Middle frontal gyrus (tissue), 1 donor: ENCODE results near the gene HSD17B3.
A peak's percentile ranks its signal among the peaks of the same experiment; 100 is the strongest.
"Not testable (repeated sequence)": the region's sequence is repeated elsewhere in the genome, so short reads cannot be mapped to it uniquely, and the experiment has no call there.

Source experiments
- DNase-seq: peaks from one replicate; pipeline ENCODE4 v3.0.0-alpha.2; 2015; ENCODE audit warnings: low spot score; ENCODE audit errors: extremely low spot score

Gene HSD17B3

GRCh38 chr9:96236854-96237550 lies 65.0 kb downstream of the HSD17B3 start:
- no peak for DNase-seq

- not testable (repeated sequence) for DNase-seq
Measured at GRCh38 chr9:96236337-96236736, 65.6 kb downstream of the HSD17B3 start.

- peak; percentile 25 for DNase-seq
Measured at GRCh38 chr9:96232539-96233241, 69.3 kb downstream of the HSD17B3 start.

GRCh38 chr9:96232164-96232538 lies 69.8 kb downstream of the HSD17B3 start:
- no peak for DNase-seq

DNA sequence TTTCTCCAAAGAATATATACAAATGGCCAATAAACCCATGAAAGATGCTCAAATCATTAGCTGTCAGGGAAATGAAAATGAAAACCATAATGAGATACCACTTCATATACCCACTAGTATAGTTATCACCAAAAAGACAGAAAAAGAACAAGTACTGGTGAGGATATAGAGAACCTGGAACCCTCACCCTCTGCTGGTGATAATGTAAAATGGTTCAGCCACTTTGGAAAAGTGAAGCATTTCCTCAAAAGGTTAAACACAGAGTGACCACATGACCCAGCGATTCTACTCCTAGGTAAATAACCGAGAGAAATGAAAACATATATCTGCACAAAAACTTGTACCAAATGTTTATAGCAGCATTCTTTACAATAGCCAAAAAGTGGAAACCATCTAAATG lies 72.0 kb downstream of the HSD17B3 start:
- DNase-seq = no peak

DNA sequence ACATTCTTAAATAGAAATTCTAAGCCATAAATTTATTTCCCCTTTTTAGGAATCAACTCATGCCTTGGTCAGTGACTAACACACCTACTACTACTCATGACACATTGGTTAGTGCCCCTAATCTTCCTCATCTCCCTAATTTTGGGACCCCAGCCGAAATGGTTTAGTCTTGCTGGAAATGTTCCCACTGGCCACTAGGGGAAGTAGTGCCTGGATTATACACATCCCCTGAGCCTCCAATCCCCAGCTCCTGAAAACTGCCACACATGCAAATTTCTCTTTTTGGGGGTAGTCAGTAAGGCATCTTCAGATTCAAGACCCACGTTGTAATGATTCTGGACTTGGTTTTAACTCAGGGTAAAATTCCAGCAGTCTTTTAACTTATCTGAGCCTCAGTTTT lies 79.8 kb downstream of the HSD17B3 start:
- no peak for DNase-seq

- DNase-seq = no peak
Measured at GRCh38 chr9:96219900-96220257, 82.1 kb downstream of the HSD17B3 start.

GRCh38 chr9:96219026-96219899 lies 82.7 kb downstream of the HSD17B3 start:
- DNase-seq = peak; percentile 13

DNA sequence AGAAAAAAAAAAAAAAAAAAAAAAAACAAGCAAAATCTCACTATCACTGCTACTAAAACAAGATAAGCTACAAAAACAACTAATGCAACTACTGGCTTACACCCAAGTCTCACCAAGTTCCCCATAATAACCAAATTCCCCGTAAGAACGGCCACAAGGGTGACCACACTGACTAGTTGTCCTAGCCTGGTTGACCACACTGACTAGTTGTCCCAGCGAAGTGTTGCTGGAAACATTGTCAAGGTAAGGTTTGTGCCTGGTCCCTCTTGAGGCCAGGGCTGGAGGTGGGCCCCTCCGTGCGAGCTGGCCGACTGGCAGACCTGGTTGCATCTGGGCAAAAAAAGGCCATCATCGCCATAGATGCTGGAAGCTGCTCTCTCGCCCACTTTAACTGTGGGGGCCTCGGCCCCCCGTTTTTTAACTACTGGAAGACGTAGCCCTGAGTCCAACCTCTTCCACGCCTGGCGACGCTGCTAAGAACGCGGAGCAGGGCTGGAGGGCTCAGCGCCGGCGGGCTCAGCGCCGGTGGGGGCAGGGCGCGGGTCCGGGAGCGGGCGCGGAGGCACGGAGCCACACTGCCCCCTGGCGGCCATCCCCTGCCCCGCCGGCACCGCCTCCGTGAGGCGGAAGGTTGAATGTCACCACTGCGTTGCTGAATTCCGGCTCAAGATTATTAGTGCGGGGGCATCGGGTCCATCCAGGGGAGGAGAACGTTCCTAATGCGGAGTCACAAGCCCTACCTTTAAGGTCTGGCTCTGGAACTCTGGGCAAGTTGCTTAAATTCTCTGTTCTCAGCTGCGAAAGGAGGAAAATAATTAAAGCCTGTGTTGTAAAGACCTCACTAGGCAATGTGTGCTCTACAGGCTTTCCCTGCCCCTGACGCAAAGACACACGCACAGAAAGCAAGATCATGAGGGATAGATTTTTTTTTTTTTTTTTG lies 84.0 kb downstream of the HSD17B3 start:
- DNase-seq = peak; percentile 56

GRCh38 chr9:96217294-96217707 lies 84.7 kb downstream of the HSD17B3 start:
- DNase-seq = no peak

- DNase-seq = no peak
Measured at GRCh38 chr9:96216583-96216982, 85.4 kb downstream of the HSD17B3 start.

- no peak for DNase-seq
Measured at GRCh38 chr9:96215841-96216240, 86.1 kb downstream of the HSD17B3 start.

DNA sequence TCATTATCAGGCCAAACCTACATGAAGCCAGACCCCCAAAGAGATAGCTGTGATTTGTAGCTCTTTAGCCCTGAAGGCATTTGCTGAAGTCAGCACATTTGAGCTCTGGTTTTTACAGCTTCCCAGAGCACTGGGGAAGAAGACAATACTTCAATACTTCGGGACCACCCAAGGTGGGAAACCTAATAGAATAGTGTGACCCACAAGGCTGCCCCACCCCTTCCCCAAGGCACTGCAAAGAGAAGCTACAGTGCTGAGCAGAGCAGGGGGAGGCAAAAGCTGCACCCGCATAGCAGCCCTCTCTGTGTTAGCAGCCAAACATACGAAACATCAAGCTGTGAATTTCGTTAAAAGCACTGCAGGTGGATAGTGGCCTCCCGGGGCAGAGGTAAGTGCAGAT lies 87.3 kb downstream of the HSD17B3 start:
- no peak for DNase-seq

DNA sequence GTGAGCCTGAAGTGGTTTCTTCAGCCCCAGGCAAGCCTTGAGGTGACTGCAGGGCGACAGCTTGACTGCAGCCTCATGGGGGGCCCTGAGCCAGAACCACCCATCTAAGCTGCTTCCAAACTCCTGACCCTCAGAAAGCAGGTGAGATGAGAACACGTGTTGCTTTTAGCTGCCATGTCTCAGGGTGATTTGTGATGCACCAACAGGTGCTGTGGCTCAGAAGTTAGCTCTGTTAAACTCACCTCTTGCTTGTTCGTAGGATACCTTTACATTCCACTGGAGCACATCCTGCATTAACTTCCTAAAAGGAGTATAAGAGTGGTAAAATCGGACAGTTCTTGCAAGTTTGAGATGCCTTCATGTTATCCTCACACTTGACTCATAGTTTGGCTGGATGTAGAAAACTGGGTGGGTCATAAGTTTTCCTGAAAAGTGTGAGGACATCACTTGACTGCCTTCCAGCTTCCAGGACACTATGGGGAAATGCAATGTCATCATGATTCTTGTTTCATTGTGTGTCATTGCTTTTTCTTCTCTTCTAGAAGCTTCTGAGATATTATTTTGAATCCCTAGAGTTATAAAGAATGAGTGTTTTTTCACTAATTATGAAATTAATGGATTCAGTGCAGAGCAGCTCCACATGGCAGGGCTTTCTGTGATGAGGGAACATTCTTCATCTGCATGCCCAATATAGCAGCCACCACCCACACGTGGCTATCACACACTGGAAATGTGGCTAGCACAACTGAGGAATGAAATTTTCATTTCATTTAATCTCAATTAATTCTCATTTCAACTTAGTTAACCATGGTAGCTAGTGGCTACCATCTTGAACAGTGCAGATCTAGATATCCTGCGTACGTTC lies 92.3 kb downstream of the HSD17B3 start:
- DNase-seq = no peak

GRCh38 chr9:96206156-96206751 lies 95.7 kb downstream of the HSD17B3 start:
- DNase-seq = no peak

DNA sequence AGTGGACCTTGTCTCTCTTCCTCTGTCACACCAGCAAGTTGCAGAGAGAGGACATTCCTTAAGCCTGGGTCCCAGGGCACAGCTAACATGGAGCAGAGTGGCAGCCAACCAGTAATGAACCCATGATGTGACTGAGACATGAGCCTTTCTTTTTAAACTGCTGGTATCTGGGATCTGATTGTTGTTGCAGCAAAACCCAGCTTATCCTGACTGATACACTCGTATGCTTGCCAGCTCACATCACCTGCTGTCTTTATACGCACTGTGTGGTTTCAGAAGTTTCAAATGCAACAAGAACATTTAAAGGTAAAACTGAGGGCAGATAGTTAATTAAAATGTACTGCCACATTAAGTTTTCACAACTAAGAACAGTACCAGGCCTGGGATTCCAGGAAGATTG lies 97.1 kb downstream of the HSD17B3 start:
- DNase-seq = no peak

DNA sequence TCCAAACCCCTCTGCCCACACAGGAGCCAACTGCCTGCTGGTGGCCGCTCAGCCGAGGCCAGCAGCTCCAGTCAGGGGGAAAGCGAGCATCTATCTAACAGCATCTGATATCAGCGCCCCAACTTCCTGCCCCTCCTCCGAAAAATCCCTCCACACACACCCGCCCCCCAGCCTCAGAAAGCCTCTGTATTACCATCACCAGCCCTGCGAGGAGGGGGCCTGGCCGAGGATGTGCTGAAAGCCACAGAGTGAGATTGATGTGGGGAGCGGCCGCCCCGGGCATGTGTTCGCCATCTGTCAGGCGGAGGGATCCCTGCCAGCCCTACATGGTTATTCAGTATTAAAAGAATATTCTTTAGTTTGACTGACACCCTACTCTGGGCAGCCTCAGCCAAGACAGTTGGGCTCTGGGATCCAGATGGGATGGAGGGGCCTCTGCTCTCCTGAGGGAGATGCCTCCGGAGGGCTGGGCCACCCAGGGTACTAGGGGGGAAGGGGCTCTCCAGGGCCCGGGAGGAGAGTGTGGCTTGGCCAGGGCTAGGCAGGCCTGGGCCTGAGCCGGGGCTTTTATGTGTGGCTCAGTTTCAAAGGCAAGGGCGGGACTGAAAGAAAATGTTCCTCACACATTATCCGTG lies 98.0 kb downstream of the HSD17B3 start:
- no peak for DNase-seq

DNA sequence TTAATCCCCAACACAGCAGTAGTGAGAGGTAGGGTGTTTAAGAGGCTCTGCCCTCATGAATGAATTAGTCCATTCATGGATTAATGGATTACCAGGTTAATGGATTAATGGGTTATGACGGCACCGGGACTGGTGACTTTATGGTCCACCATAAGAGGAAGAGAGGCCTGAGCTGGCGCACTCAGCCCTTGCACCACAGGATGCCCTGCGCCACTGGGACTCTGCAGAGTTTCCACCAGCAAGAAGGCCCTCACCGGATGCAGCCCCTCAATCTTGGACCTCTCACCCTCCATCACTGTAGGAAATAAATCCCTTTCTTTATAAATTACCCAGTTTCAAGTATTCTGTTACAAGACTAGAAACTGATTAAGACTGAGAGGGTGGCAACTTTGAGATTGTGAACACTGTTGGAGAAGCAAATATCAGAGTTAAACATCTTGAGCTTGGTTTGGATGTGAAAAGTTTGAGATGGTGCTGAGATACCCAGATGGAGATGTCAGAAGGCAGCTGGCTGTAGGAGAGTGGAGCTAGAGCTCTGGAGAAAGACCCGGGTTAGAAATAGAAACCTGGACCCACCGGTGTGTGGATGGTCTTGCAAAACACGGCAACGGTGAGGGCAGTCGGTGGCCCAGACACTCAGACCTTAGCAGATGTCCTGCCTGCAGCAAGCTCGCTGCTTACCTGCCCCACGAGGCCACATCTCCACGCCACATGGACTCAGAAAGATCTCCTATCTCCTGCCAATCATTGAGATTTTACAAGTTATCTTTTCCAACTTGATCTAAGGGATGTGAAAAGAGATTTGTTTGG lies 98.8 kb downstream of the HSD17B3 start:
- no peak for DNase-seq
